ENCODE results near the gene LRRC32. TPM values are rescaled to one million over a fixed set of nuclear protein-coding genes. Genes with fewer than 3 reads are reported as not detected.

LRRC32 gene
- total RNA-seq, 1 donor from 2014 or later, result 0.26 TPM

DNA sequence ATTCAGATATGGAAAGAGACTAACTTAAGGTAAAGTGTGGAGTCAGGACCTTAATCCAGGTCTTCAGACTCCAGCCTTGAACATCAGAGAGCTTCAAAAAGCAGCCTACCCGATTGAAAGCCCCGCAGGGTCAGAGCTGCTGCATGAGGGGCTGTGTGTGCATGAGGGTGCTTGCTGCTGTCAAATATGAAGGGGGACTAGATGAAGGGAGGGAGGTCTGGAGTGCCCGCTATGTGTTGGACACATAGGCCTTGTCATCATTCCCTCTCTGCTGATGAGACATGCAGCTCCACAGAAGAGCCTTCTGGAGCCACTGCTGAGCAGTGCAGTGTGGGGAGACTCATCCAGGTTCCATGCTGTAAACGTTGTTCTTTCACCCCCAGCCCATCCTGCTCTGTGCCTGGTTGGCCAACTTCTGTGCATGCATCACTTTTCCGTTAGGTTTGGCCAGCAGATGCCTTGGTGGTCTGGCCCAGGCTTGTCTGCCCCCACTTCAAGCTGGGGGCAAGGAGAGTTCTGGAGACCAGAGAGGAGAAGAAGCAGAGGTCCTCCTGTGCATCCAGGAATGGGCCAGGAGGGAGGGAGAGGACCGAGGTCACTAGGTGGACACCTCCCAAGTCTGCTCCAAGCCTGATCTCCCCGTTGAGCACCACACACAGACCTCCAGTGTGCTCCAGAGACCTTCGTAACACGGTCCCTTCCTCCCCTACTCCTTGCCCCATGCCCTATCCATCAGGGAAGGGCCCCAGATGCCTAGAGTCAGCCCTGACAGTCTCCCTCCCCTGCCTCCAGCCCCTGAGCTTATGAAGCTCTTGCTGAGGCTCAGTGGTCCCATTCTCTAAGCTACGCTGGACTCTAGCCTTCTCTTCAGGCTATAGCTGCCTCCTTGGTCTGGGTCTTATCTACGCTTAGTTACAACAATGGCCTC, 32.0 kb downstream of the LRRC32 start:
- TF ChIP-seq, protein P1, sequence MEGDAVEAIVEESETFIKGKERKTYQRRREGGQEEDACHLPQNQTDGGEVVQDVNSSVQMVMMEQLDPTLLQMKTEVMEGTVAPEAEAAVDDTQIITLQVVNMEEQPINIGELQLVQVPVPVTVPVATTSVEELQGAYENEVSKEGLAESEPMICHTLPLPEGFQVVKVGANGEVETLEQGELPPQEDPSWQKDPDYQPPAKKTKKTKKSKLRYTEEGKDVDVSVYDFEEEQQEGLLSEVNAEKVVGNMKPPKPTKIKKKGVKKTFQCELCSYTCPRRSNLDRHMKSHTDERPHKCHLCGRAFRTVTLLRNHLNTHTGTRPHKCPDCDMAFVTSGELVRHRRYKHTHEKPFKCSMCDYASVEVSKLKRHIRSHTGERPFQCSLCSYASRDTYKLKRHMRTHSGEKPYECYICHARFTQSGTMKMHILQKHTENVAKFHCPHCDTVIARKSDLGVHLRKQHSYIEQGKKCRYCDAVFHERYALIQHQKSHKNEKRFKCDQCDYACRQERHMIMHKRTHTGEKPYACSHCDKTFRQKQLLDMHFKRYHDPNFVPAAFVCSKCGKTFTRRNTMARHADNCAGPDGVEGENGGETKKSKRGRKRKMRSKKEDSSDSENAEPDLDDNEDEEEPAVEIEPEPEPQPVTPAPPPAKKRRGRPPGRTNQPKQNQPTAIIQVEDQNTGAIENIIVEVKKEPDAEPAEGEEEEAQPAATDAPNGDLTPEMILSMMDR (IDR thresholded peaks at IDR 0.05; ENCODE audit: insufficient read depth, low read length, severe bottlenecking), result no peak
- Histone ChIP-seq H3K27me3 (ENCODE audit: control insufficient read depth, insufficient read depth, low read length) (peaks cover 1% of the 10 kb centered on the region), H3K36me3 (ENCODE audit: control insufficient read depth, insufficient read depth, low read length) (no peaks in the 10 kb centered on the region), H3K4me3 (ENCODE audit: low read depth, low read length) (no peak overlapping the region)
- no peak for DNase-seq (ENCODE audit: low read depth)
- FAIRE-seq, result no peak

DNA sequence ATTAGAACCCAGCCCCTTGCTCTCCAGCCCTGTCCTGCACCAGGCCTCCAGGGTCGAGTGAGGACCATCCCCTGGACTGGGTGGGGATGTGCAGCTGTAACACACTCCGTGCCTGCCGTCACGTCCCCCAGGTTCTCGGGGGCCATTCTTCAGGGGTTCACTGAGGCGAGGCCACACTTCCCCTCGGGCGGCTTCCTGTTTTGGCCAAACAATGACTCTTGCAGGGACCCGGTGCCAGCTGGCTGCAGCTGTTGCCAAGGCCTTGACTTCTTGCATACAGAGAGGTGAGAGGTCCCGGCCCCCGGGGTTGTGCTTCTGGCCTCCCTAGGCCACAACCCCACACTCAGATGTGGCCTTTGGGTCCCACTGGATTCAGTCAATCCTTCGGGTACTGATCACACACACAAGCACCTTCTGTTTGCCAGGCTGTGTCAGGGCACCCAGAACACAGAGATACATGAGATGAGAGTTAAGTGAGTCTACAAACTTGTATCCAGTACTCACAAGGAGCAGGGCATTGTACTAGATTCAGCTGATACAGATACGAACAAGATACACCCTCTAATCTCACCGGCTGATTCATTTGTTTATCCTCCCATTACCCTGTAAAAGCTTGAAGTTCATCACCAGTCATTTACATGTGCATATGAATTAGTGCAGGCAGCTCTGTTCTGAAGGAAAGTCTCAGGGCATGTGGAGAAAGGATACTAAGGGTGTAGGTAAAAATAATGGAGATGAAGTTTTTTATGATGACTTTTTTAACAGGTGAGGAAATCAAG, 32.9 kb downstream of the LRRC32 start:
- Histone ChIP-seq H3K36me3 (ENCODE audit: control insufficient read depth, insufficient read depth, low read length) (no peaks in the 10 kb centered on the region), H3K27me3 (ENCODE audit: control insufficient read depth, insufficient read depth, low read length) (peaks cover 1% of the 10 kb centered on the region), H3K4me3 (ENCODE audit: low read depth, low read length) (no peak overlapping the region)
- TF ChIP-seq, protein P1 (IDR thresholded peaks at IDR 0.05; ENCODE audit: insufficient read depth, low read length, severe bottlenecking), result no peak
- no peak for FAIRE-seq
- DNase-seq (ENCODE audit: low read depth), result no peak

DNA sequence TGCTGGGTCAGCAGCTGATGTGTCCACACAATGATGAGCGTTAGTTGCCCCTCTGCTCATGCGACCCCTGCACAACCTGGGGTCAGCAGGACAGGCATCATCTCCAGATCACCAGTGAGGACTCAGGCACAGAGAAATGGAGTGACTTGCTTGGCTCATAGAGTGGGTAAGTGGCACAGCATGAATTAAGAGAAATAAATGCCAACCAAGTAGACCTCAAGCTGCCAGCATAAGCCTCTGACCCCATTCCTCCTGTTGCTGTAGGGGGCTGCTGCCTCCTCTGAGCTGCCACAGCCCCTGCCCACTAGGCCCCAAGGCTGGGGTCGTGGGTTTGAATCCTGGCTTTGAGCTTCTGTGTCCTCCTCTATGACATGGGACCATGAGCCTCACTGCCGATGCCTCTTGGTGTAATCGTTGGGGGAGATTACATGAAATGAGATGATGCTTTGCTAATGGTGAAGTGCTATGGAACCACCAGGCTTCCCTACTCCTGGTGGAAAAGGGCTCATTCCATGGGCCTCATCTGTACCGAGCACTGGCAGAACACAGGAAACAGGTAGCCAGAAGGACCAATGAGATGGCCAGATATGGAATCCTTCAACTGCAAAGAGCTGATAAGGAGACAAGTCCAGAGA, 33.6 kb downstream of the LRRC32 start:
- no peak for FAIRE-seq
- TF ChIP-seq, protein P1 (IDR thresholded peaks at IDR 0.05; ENCODE audit: insufficient read depth, low read length, severe bottlenecking), result no peak
- no peak overlapping the region for H3K4me3 ChIP-seq (ENCODE audit: low read depth, low read length)

DNA sequence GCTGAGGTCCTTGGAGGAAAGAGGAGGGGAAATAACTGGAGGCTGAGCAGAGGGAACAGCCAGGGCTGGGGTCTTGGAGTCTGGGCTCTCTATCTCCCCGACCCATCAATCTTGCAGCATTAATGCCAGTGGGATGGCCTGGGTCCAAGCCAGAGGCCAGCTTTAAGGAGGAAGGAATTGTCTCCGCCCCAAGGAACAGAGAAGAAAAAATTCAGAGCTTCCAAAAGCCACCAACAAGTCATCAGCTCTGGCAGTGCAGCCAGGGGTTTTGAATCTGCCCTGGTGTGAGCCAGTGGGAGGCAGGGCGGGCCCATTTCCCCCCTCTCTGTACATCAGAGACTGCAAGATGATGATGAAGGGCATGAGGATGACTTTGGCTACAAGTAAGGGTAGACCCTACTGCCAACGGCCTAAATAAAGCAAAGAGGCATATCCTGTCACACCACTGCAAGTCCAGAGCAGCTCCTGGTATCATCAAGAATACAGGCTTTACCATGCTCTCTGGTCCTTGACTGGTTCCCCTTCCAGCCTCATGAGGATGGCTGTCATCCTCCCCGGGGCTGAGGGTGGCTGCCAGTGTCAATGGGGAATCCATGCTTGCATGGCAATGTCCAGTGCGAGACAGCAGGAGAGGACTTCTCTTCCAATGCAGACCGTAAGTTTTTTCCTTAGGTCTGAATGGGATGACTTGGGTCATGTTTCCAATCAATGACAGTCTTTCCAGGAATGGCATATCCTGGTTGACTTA, 34.4 kb downstream of the LRRC32 start:
- Histone ChIP-seq H3K36me3 (ENCODE audit: control insufficient read depth, insufficient read depth, low read length) (no peaks in the 10 kb centered on the region), H3K27me3 (ENCODE audit: control insufficient read depth, insufficient read depth, low read length) (peaks cover 1% of the 10 kb centered on the region), H3K4me3 (ENCODE audit: low read depth, low read length) (no peak overlapping the region)
- DNase-seq (ENCODE audit: low read depth), result no peak
- FAIRE-seq, result no peak
- TF ChIP-seq, protein P1 (IDR thresholded peaks at IDR 0.05; ENCODE audit: insufficient read depth, low read length, severe bottlenecking), result no peak

More for the DNA sequence above, 33.6 kb downstream of the LRRC32 start:
- no peaks in the 10 kb centered on the region for H3K36me3 ChIP-seq (ENCODE audit: control insufficient read depth, insufficient read depth, low read length)
- H3K27me3 ChIP-seq (ENCODE audit: control insufficient read depth, insufficient read depth, low read length), result peaks cover 1% of the 10 kb centered on the region
- DNase-seq (ENCODE audit: low read depth), result no peak

DNA sequence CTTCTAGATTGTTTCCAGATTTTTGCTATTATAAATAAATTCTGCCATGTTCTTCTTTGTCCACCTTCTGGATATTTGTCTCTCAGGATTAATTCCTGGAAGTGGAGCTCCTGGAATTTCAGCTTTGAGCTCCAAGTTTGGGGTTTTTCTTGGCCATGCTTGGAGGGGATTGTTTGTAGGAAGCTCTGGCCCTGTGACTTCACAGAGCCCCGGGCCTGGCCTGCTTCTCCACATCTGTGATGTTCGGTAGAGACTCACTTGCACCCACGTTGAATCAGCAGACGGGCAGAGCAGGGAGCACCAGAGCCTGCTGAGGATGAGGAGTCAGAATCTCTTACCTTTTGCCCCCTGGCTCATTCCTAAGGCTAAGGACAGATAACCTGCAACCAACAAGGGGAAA, 35.7 kb downstream of the LRRC32 start:
- peaks cover 1% of the 10 kb centered on the region for H3K27me3 ChIP-seq (ENCODE audit: control insufficient read depth, insufficient read depth, low read length)
- no peak overlapping the region for H3K4me3 ChIP-seq (ENCODE audit: low read depth, low read length)
- no peaks in the 10 kb centered on the region for H3K36me3 ChIP-seq (ENCODE audit: control insufficient read depth, insufficient read depth, low read length)
- no peak for FAIRE-seq
- TF ChIP-seq, protein P1 (IDR thresholded peaks at IDR 0.05; ENCODE audit: insufficient read depth, low read length, severe bottlenecking), result no peak
- DNase-seq (ENCODE audit: low read depth), result no peak
